SK-N-MC (cell line): ENCODE data around the gene NRBF2.

Experiments
- DNase-seq: peaks from one replicate; pipeline ENCODE4 v3.0.0-alpha.2; 2011; ENCODE audit warnings: low read depth, low spot score
- H3K27ac ChIP-seq: fragments of 200-600 bp; sonication (generic); 2 replicates; pipeline ENCODE4 v1.5.1; 2016; ENCODE audit warnings: mixed run types
- H3K36me3 ChIP-seq: fragments of 200-600 bp; sonication (generic); 2 replicates; pipeline ENCODE4 v1.6.1; 2017; ENCODE audit warnings: antibody characterized with exemption, low read length, mixed read lengths; ENCODE audit not compliant: insufficient read depth
- H3K4me3 ChIP-seq: fragments of 200-600 bp; sonication (generic); 2 replicates; pipeline ENCODE4 v1.5.1; 2016
- H3K9ac ChIP-seq: fragments of 200-600 bp; sonication (generic); 2 replicates; pipeline ENCODE4 v1.8.0; 2017; ENCODE audit warnings: mixed run types, mixed read lengths; ENCODE audit not compliant: insufficient read length
- H3K9me3 ChIP-seq: fragments of 200-600 bp; sonication (generic); 2 replicates; pipeline ENCODE4 v1.6.1; 2017; ENCODE audit warnings: low read depth, mild to moderate bottlenecking, antibody characterized with exemption, low read length, moderate library complexity, mixed read lengths
- EZH2 ChIP-seq: fragments of 200-600 bp; sonication (generic); IDR thresholded peaks from one replicate; pipeline ENCODE4 v1.6.1; 2017; ENCODE audit warnings: antibody characterized with exemption
- FOXP2 ChIP-seq: optimal IDR thresholded peaks from 2 replicates; pipeline ENCODE3; 2011; ENCODE audit warnings: mild to moderate bottlenecking, moderate library complexity; ENCODE audit not compliant: insufficient read depth; ENCODE audit errors: extremely low read length, control extremely low read depth
- POLR2AphosphoS5 ChIP-seq: IDR thresholded peaks from 2 replicates; pipeline ENCODE4 v1.6.1; 2012; ENCODE audit warnings: mild to moderate bottlenecking, low read depth, low read length, borderline replicate concordance

The NRBF2 gene

DNA sequence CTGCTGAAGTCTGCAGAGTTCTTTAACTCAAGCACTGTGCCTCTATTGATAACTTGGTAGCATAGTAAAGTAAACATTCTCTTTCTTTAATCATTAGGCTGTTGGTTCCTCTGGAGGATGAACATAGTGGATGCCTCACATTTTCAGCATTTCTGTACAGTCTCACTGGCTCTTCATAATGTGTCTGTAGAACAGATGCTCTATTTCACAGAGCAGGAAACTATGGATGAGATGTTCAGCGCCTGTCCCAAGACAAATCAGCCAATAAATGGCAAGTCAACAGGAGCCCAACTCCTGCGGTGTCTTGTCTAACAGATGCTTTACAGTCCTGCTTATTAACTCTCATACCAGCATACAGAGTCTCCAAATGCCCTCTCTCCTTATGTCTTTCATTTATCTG, 36.5 kb downstream of the NRBF2 start:
- Histone ChIP-seq H3K9me3 (no peaks in the 10 kb centered on the region), H3K9ac (no peak overlapping the region), H3K27ac (no peak overlapping the region), H3K36me3 (no peaks in the 10 kb centered on the region; the same call in 1 of the 2 replicates), H3K4me3 (no peak overlapping the region)
- TF ChIP-seq EZH2 (no peak), POLR2AphosphoS5 (no peak), FOXP2 (no peak)
- DNase-seq, result no peak

DNA sequence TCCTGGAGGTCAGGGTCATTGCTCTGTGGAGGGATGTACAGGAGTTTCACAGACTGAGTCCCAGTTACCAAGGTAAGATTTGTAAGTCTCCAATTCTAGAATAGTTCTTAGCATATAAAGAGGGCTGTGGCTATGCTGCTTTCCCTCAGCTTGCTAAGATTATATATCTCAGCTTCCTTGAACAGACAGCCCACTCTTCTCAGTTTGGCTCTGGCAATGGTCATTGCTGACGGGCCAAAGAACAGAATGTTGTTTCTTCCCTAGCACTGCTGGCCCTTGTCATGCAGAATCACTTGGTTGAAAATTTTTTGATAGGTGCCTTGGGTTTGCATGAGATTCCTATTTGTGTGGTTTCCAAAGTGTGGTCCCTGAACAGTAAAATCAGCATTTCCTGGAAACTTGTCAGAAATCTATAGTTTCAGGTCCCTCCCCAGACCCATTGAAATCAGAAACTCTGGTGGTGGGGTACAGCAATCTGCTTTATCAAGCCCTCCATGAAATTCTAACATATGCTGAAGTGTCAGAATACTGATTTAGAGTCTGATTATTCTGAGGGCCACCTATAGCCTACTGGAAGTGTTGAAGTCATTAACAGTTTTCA, 38.2 kb downstream of the NRBF2 start:
- H3K9ac ChIP-seq, result no peak overlapping the region
- H3K9me3 ChIP-seq, result no peaks in the 10 kb centered on the region
- H3K36me3 ChIP-seq, result no peaks in the 10 kb centered on the region; the same call in 1 of the 2 replicates
- H3K4me3 ChIP-seq, result no peak overlapping the region
- no peak for DNase-seq
- no peak overlapping the region for H3K27ac ChIP-seq
- TF ChIP-seq POLR2AphosphoS5 (no peak), EZH2 (no peak), FOXP2 (no peak)

GRCh38 chr10:63171926-63172325, 38.8 kb downstream of the NRBF2 start:
- no peaks in the 10 kb centered on the region; the same call in 1 of the 2 replicates for H3K36me3 ChIP-seq
- H3K9ac ChIP-seq, result no peak overlapping the region
- DNase-seq, result no peak
- TF ChIP-seq POLR2AphosphoS5, result no peak
- no peak for TF ChIP-seq FOXP2
- no peak for TF ChIP-seq EZH2
- no peak overlapping the region for H3K27ac ChIP-seq
- no peaks in the 10 kb centered on the region for H3K9me3 ChIP-seq
- no peak overlapping the region for H3K4me3 ChIP-seq

- no peak overlapping the region for H3K27ac ChIP-seq
- no peak for DNase-seq
- H3K9ac ChIP-seq, result no peak overlapping the region
- TF ChIP-seq FOXP2 (no peak), EZH2 (no peak), POLR2AphosphoS5 (no peak)
- H3K9me3 ChIP-seq, result no peaks in the 10 kb centered on the region
- no peak overlapping the region for H3K4me3 ChIP-seq
- no peaks in the 10 kb centered on the region for H3K36me3 ChIP-seq
These were observed 40.5 kb downstream of the NRBF2 start for GRCh38 chr10:63173468-63174232.

DNA sequence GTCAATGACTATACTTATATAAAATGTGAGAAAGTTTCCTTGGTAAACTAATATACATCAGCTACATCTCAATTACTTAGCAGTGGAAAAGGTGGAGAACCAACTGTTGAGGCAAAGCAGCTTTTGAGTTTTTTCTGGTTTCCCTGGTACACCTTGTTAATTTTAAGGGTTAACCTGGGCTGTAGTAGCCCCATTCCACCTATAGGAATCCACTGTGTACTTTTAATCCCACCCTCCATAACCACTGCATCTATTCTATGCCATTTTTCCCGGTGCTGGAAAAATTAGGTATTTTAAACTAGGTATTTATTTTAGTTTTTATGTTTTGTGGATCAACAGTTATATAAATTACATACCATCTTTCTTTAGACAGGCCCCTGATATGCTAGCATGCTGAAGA, 42.4 kb downstream of the NRBF2 start:
- H3K27ac ChIP-seq, result no peak overlapping the region
- H3K9ac ChIP-seq, result no peak overlapping the region
- no peaks in the 10 kb centered on the region for H3K36me3 ChIP-seq
- TF ChIP-seq FOXP2 (no peak), POLR2AphosphoS5 (no peak), EZH2 (no peak)
- no peak overlapping the region for H3K4me3 ChIP-seq
- DNase-seq, result no peak
- no peaks in the 10 kb centered on the region for H3K9me3 ChIP-seq

- DNase-seq, result no peak
- Histone ChIP-seq H3K9me3 (no peaks in the 10 kb centered on the region), H3K27ac (no peak overlapping the region), H3K9ac (no peak overlapping the region), H3K4me3 (no peak overlapping the region), H3K36me3 (peaks cover 25% of the 10 kb centered on the region)
- TF ChIP-seq EZH2 (no peak), POLR2AphosphoS5 (no peak), FOXP2 (no peak)
These were observed 59.7 kb downstream of the NRBF2 start for GRCh38 chr10:63192826-63193225.

GRCh38 chr10:63197344-63198092, 64.4 kb downstream of the NRBF2 start:
- H3K27ac ChIP-seq, result no peak overlapping the region
- no peaks in the 10 kb centered on the region for H3K9me3 ChIP-seq
- H3K36me3 ChIP-seq, result peaks cover 12% of the 10 kb centered on the region; the same call in 1 of the 2 replicates
- no peak overlapping the region for H3K9ac ChIP-seq
- H3K4me3 ChIP-seq, result no peak overlapping the region
- no peak for DNase-seq
- no peak for TF ChIP-seq FOXP2
- no peak for TF ChIP-seq POLR2AphosphoS5
- no peak for TF ChIP-seq EZH2

DNA sequence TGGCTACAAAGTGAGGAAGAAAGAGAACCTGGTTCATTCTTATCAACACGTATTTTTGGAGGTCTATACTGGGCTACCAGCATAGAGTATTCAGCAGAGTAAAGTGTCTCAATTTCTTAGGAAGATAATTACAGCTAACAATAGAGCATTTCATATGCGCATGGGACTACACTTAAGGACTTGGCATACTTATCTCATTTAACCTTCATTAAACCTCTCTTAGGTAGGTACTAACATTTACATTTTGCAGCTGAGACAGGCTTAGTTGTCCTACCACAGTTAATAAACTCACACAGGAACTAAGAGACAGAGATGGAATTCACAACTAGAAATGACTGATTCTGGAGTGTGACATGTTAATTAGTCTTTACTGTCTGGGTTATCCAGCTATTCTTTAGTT, 66.6 kb downstream of the NRBF2 start:
- no peak overlapping the region for H3K9ac ChIP-seq
- no peak for TF ChIP-seq EZH2
- no peak for DNase-seq
- no peak overlapping the region for H3K4me3 ChIP-seq
- no peak overlapping the region for H3K27ac ChIP-seq
- no peaks in the 10 kb centered on the region for H3K9me3 ChIP-seq
- H3K36me3 ChIP-seq, result peaks cover 6% of the 10 kb centered on the region; the same call in 1 of the 2 replicates

DNA sequence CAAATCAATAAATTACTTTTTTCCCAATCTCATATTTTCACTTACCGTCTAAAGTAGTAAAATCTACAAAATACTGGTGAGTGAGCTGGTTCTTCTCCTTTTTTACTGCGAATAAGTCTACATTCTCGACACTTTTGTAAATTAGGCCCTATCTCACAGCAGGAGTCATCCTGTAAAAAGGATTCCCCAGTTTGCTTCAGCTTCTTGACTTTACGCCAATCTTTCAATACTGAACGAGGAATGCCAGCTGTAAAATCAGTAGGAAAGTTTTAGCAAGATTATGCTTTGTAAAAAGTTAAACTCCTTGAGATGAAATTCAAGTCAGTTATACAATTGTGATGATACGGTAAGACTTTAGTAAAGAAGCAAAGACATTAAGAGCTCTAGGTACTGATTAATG, 67.3 kb downstream of the NRBF2 start:
- H3K27ac ChIP-seq, result peak overlapping the region; percentile 68; the same call in 1 of the 2 replicates
- no peak overlapping the region for H3K9ac ChIP-seq
- TF ChIP-seq EZH2 (no peak), FOXP2 (no peak), POLR2AphosphoS5 (no peak)
- no peak for DNase-seq
- peak overlapping the region; percentile 45 for H3K4me3 ChIP-seq
- no peaks in the 10 kb centered on the region for H3K9me3 ChIP-seq
- H3K36me3 ChIP-seq, result peaks cover 6% of the 10 kb centered on the region; the same call in 1 of the 2 replicates
